CMK (cell line): ENCODE data around the gene NET1.

Experiments
- DNase-seq: peaks from one replicate; pipeline ENCODE4 v3.0.0-alpha.2; 2010; ENCODE audit warnings: low read depth

Gene NET1

DNA sequence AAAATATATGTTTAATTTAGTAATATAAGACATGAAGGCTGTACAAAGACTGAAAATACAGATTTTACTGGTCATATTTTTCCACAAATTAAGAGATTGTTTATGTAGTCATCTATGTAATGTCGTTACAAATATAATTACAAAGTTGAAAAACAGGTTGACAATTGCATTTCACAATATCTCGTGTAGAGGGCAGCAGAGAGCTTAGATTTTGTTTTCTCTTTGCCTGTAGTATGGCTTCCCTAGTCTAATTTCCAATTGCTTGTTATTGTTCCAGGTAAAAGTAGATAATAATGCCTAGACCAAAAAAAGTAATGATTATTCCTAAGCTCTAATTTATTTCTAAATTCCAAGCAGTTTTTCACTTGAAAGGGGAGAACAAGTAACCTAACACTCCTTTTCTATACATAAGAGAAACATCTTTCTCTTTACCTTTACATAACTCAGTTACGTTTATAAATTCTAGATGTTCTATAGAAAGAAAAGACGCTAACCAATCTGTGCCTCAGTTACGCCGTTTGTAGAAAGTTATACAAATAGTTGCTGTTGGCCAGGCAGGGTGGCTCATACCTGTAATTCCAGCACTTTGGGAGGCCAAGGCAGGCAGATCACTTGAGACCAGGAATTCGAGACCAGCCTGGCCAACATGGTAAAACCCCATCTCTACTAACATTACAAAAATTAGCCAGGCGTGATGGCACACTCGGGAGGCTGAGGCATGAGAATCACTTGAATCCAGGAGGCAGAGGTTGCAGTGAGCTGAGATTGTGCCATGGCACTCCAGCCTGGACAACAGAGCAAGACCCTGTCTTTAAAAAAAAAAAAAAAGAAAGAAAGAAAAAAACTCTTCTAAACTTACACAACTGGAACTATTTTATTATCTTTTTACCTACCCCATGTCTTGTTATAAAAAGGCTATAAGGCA lies 30.0 kb downstream of the NET1 start:
- no peak for DNase-seq

DNA sequence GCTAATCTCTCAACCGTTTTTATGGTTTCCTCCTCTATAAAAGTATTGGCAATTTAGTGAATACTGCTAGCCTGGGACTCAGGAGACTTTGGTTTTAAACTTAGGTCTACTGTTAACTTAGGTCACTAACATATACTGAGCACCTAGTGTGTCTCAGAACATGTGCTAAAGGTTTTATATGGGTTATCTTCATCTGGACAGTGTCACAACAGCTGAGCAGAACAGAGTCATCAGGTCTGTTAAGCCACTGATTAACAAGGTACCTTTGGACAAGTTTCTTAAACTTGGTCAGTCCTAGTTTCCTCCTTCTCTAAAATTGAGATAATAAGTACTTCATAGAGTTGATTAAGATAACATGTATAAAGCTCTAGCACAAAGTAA lies 30.6 kb downstream of the NET1 start:
- no peak for DNase-seq

GRCh38 chr10:5443429-5443828 lies 31.1 kb downstream of the NET1 start:
- no peak for DNase-seq

DNA sequence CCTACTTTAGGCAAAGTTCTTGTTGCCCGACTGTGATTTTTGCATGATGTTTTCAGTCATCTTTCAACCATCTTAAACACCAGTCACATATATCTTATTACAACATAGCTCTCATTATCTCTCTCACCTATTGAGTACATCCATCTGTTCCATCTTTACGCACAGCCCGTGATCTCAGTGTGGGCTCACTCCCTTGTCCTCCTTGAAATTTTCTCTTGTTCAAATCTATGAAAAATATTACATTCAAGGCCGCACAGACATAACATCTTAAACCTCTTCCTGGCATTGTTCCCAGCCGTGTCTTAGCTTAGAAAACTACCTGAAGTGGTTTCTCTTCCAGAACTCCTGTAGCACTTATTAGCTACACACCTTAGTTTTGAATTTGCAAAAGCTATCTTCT lies 32.6 kb downstream of the NET1 start:
- DNase-seq, result no peak

DNA sequence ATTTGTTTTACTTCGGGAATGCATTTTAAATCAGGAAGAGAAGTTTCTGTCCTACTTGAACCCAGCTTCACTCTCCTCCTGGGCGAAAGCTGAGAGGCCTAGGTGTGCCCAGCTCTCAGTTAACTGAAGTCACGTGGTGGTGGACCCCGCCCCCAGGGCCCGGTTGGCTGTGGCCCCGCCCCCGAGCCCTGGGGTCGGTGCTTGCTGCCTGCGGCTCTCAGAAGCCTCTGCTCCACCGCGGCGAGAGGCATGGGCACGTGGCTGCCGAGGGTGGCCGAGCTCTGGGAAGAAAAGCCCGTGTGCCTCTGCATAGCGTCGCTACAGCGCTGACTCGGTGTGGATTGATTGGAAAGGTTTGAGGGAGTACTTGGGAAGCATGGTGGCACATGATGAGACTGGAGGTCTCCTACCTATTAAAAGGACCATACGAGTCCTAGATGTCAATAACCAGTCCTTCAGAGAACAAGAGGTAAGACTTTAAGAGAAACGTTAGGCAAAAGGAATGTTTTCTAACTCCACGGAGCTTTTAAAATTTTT lies 34.1 kb downstream of the NET1 start:
- DNase-seq, result peak; percentile 76

GRCh38 chr10:5447056-5447455 lies 34.7 kb downstream of the NET1 start:
- DNase-seq, result no peak

- no peak for DNase-seq
Measured at GRCh38 chr10:5447611-5448071, 35.3 kb downstream of the NET1 start.

GRCh38 chr10:5448333-5449001 lies 36.1 kb downstream of the NET1 start:
- DNase-seq, result no peak

- DNase-seq, result no peak
Measured at GRCh38 chr10:5449227-5449626, 36.9 kb downstream of the NET1 start.

DNA sequence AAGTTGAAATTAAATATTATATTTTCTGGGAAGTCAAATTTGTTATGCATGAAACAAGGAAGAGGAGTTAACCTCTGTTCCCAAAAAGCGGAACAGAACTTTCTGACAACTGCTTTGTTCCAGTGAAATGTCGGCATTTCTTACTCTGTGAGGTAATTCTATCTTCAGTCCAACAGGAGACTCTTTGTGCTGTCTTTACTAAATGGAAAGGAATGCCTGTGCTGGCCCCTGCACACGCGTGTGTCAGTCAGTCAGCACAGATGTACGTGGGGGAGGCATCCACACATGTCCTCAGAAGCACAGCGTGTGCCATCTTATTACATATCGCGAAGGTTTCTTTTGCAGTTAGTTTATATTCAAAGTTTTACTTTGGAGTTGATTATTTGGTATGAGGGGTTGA lies 37.5 kb downstream of the NET1 start:
- DNase-seq, result no peak

DNA sequence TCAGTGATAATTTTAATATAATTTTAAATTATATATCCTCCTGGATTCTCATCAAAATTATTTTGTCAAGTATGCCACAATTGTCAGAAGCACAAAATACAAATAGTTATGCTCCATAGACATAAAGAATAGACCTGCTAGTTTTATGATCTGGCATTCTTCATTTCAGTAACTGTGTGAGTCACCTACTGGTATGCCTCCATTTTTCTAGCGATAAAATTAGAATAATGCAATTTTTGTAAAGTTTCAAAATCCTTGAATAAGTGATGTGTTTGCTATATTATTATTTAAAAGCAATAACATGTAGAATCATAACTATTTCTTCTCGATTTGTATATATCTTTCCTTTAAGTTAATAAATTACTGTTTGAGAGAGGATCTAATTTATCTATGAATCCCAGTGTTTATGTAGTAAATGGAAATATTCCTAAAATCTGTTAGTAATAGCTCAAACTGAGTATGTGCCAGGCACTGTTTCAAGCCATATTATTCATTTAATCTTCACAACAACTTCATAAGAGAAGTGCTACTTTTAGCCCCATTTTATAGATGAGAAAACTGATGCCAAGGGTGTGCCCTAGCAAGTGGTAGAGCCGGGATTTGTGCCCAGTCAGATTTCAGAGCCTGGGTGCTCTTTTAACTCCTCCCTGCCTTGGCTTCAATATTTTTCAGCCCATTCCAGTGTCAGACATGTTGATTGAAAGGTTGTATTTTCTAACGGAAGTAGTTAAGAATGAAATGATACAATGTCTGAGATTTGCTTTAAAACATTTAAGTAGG lies 38.4 kb downstream of the NET1 start:
- DNase-seq, result no peak

- no peak for DNase-seq
Measured at GRCh38 chr10:5453749-5454489, 41.6 kb downstream of the NET1 start.

- no peak for DNase-seq
Measured at GRCh38 chr10:5456563-5456962, 44.2 kb downstream of the NET1 start.

- no peak for DNase-seq
Measured at GRCh38 chr10:5457741-5458140, 45.4 kb downstream of the NET1 start.

DNA sequence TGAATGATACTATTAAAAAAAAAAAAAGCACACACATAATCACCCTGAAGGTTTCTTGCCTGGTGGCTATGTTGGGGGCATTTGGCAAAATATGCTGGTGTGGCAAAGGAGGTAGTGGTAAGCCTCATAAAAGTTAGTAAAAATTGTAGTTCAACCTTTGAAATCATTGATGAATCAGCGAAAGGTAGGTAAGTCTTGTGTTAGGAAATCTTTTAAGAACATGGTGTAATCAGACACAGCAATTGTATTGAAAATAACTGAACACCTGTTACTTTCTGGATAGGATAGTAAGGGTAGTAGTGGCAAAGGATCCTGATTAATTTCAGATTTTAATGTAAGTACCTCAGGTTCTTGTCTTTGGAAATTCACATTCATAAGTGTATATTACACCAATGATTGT lies 46.1 kb downstream of the NET1 start:
- DNase-seq, result no peak

DNA sequence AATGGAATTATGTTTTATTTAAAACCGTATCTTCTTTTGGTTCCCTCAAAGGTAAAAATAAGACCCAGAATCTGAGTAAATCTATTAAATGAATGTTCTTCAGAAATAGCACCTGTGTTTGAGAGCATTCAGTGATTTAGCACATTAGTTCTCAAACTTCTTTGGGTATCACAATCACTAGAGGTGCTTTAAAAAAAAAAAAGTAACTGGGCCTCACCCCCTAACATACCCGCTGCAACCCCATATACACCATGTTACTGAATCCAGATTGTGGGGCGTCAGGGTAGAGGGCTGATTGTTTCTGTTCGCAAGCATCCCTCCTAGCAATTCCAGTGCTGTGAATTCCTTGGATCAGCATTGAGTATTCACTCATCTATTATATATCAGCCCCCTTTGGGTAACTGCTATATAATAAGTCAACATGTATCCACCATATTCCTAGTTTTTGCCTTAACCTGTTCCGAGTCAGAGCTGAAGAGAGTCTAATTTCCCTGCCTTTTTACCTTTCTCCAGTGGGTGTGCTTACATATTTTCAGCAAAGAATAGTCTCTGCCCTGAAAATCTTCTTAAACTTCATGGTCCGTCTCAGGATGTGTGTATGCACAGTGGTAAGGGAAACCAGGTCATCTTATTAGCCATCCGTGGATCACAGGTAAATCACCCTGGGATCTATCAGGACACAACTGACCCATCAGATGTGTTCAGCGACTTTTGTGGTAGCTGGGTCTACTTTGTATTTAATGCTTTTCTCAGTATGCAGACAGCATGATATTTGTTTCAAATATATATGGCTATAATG lies 46.8 kb downstream of the NET1 start:
- DNase-seq, result no peak

- DNase-seq, result no peak
Measured at GRCh38 chr10:5460468-5461202, 48.3 kb downstream of the NET1 start.

GRCh38 chr10:5461203-5461588 lies 48.8 kb downstream of the NET1 start:
- no peak for DNase-seq

- no peak for DNase-seq
Measured at GRCh38 chr10:5461914-5462840, 49.8 kb downstream of the NET1 start.
